Thyroid gland (tissue), 4 donors: Measurements from ENCODE around the gene DKK2.

Experiments used
- POLR2A ChIP-seq, 2 donors: fragments of 450-650 bp; IDR thresholded peaks; one replicate each; pipeline ENCODE4 v1.6.1; 2017; ENCODE audit warnings: antibody characterized with exemption in 2 of 2, mild to moderate bottlenecking in 2 of 2, moderate library complexity in 1 of 2
- TF ChIP-seq, protein P1 (sequence below), 6 experiments: fragments of 200-600 bp in 3 of 6; fragments of 450-650 bp in 3 of 6; sonication (generic) in 3 of 6; IDR thresholded peaks; one replicate each; pipeline ENCODE4 v1.5.1; 2016 to 2019; ENCODE audit warnings: antibody characterized with exemption in 6 of 6, mild to moderate bottlenecking in 2 of 6, inconsistent platforms in 1 of 6, moderate library complexity in 1 of 6

- TF ChIP-seq, protein P1, sequence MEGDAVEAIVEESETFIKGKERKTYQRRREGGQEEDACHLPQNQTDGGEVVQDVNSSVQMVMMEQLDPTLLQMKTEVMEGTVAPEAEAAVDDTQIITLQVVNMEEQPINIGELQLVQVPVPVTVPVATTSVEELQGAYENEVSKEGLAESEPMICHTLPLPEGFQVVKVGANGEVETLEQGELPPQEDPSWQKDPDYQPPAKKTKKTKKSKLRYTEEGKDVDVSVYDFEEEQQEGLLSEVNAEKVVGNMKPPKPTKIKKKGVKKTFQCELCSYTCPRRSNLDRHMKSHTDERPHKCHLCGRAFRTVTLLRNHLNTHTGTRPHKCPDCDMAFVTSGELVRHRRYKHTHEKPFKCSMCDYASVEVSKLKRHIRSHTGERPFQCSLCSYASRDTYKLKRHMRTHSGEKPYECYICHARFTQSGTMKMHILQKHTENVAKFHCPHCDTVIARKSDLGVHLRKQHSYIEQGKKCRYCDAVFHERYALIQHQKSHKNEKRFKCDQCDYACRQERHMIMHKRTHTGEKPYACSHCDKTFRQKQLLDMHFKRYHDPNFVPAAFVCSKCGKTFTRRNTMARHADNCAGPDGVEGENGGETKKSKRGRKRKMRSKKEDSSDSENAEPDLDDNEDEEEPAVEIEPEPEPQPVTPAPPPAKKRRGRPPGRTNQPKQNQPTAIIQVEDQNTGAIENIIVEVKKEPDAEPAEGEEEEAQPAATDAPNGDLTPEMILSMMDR (IDR thresholded peaks at IDR 0.05) = no peak
- no peak for TF ChIP-seq POLR2A (IDR thresholded peaks at IDR 0.05)
Observed at GRCh38 chr4:106981431-106981830, 54.7 kb downstream of the DKK2 start.
